GM12878 (cell line): ENCODE data around the gene NRXN3. TPM values are rescaled to one million over a fixed set of nuclear protein-coding genes. Genes with fewer than 3 reads are reported as not detected.

Source experiments
- ATAC-seq: fragments of 200-7000 bp; cut with Tn5 transposase; 3 replicates; pipeline ENCODE4 v1.9.1; 2020; ENCODE audit warnings: mild to moderate bottlenecking, moderate library complexity
- BruUV-seq: library from RNA; stranded (reverse); fragments of 400-500 nt; replicated peaks from 2 replicates; lab custom pipeline; 2021; lab: Mats Ljungman, UMichigan
- CTCF ChIA-PET: fragments of 300-600 bp; sonication (Branson Sonifier 250); formaldehyde crosslinking; extraction: SDS; loops from one replicate; lab custom pipeline; 2021; ENCODE audit warnings: inconsistent platforms; lab: Yijun Ruan, JAX
- POLR2A ChIA-PET: fragments of 350-600 bp; formaldehyde crosslinking; extraction: SDS; loops from one replicate; lab custom pipeline; 2021; ENCODE audit warnings: inconsistent platforms; lab: Charles Lee
- RAD21 ChIA-PET: fragments of 300-600 bp; sonication (Branson Sonifier 250); formaldehyde crosslinking; loops from one replicate; lab custom pipeline; 2023; ENCODE audit warnings: antibody characterized with exemption; ENCODE audit not compliant: unreplicated experiment; lab: Charles Lee
- SMC1A ChIA-PET: fragments of 300-600 bp; sonication (Branson Sonifier 250); formaldehyde crosslinking; loops from one replicate; lab custom pipeline; 2023; ENCODE audit not compliant: unreplicated experiment, uncharacterized antibody; lab: Charles Lee
- DNase-seq: peaks from one replicate; pipeline ENCODE4 v3.0.0-alpha.2; 2011; ENCODE audit warnings: low read depth, low spot score
- FAIRE-seq: peaks from 3 replicates; lab custom pipeline; 2011; peaks lifted over from hg19 to GRCh38; lab: Jason Lieb, UNC
- H2AFZ ChIP-seq: 2 replicates; pipeline ENCODE4 v1.6.0; 2011; ENCODE audit warnings: low read depth, low read length, control low read depth; ENCODE audit not compliant: control insufficient read depth
- H3K27ac ChIP-seq: 2 replicates; pipeline ENCODE4 v1.5.1; 2011; ENCODE audit warnings: control low read depth; ENCODE audit not compliant: control insufficient read depth, insufficient read depth
- H3K27me3 ChIP-seq, 2 experiments: replicated peaks in 1 of 2; 2 replicates each; pipeline versions ENCODE4 v1.6.0 to v1.6.1; 2011; ENCODE audit warnings: low read length in 1 of 2; ENCODE audit not compliant: control insufficient read depth in 2 of 2, insufficient read depth in 2 of 2
- H3K36me3 ChIP-seq, 2 experiments: 2 replicates each; pipeline ENCODE4 v1.5.1; 2011; ENCODE audit warnings: low read length in 1 of 2; ENCODE audit not compliant: control insufficient read depth in 2 of 2, insufficient read depth in 2 of 2
- H3K4me1 ChIP-seq: 2 replicates; pipeline ENCODE4 v1.6.1; 2011; ENCODE audit warnings: mild to moderate bottlenecking, low read length, moderate library complexity, mixed read lengths; ENCODE audit not compliant: control insufficient read depth, insufficient read depth
- H3K4me2 ChIP-seq: 2 replicates; pipeline ENCODE4 v1.6.0; 2011; ENCODE audit warnings: control low read depth; ENCODE audit not compliant: control insufficient read depth, insufficient read depth
- H3K4me3 ChIP-seq: fragments of 200-600 bp; sonication (generic); 2 replicates; pipeline ENCODE4 v1.5.1; 2016
- H3K79me2 ChIP-seq: 2 replicates; pipeline ENCODE4 v1.6.0; 2011; ENCODE audit warnings: low read length; ENCODE audit not compliant: control insufficient read depth, insufficient read depth
- H3K9ac ChIP-seq: 2 replicates; pipeline ENCODE4 v1.8.0; 2011; ENCODE audit warnings: low read length, control low read depth, mixed read lengths; ENCODE audit not compliant: control insufficient read depth, insufficient read depth
- H3K9me3 ChIP-seq: replicated peaks from 3 replicates; pipeline ENCODE4 v1.5.1; 2011; ENCODE audit warnings: mild to moderate bottlenecking, low read length; ENCODE audit not compliant: control insufficient read depth, insufficient read depth
- H4K20me1 ChIP-seq: 2 replicates; pipeline ENCODE4 v1.6.0; 2011; ENCODE audit not compliant: control insufficient read depth, insufficient read depth
- BRCA1 ChIP-seq: IDR thresholded peaks from 2 replicates; pipeline ENCODE4 v1.6.1; 2011; ENCODE audit warnings: low read depth, low read length, improper control_type of control experiment
- FOXK2 ChIP-seq: fragments of 450-650 bp; IDR thresholded peaks from 2 replicates; pipeline ENCODE4 v1.6.1; 2017; ENCODE audit warnings: mild to moderate bottlenecking, moderate library complexity
- FOXM1 ChIP-seq: IDR thresholded peaks from 2 replicates; pipeline ENCODE4 v1.6.1; 2012; ENCODE audit warnings: low read depth, mild to moderate bottlenecking, inconsistent platforms, low read length, moderate library complexity
- HDAC6 ChIP-seq: fragments of 200-600 bp; sonication (generic); IDR thresholded peaks from one replicate; pipeline ENCODE4 v1.8.0; 2017; ENCODE audit warnings: antibody characterized with exemption; ENCODE audit not compliant: unreplicated experiment
- IKZF2 ChIP-seq, 2 experiments: fragments of 450-650 bp; IDR thresholded peaks; 2 replicates each; pipeline ENCODE4 v1.6.1; 2017; ENCODE audit warnings: mild to moderate bottlenecking in 2 of 2, moderate library complexity in 2 of 2
- MTA3 ChIP-seq: IDR thresholded peaks from 2 replicates; pipeline ENCODE4 v1.6.1; 2012; ENCODE audit warnings: low read length, inconsistent platforms, borderline replicate concordance
- NRF1 ChIP-seq: conservative IDR thresholded peaks from 2 replicates; pipeline ENCODE4 v1.6.1; 2011; ENCODE audit warnings: mild to moderate bottlenecking, low read depth, low read length, improper control_type of control experiment
- RAD51 ChIP-seq: fragments of 450-650 bp; IDR thresholded peaks from 2 replicates; pipeline ENCODE4 v1.6.1; 2016; ENCODE audit warnings: moderate library complexity, mild to moderate bottlenecking, inconsistent platforms
- SIN3A ChIP-seq: IDR thresholded peaks from 2 replicates; pipeline ENCODE4 v1.6.1; 2012; ENCODE audit warnings: low read depth, low read length, improper control_type of control experiment
- SP1 ChIP-seq: IDR thresholded peaks from one replicate; pipeline ENCODE4 v1.6.1; 2011; ENCODE audit warnings: low read depth, low read length
- SRF ChIP-seq, 2 experiments: IDR thresholded peaks; 2 replicates each; pipeline ENCODE4 v1.6.1; 2011; ENCODE audit warnings: low read depth in 2 of 2, low read length in 2 of 2, mild to moderate bottlenecking in 1 of 2, moderate library complexity in 1 of 2
- SUZ12 ChIP-seq: fragments of 200-600 bp; sonication (generic); IDR thresholded peaks from one replicate; pipeline ENCODE4 v1.6.1; 2018; ENCODE audit warnings: antibody characterized with exemption, mild to moderate bottlenecking; ENCODE audit not compliant: unreplicated experiment
- WRNIP1 ChIP-seq: IDR thresholded peaks from 2 replicates; pipeline ENCODE4 v1.6.1; 2011; ENCODE audit warnings: low read depth, low read length, improper control_type of control experiment, borderline replicate concordance
- ZNF217 ChIP-seq: fragments of 450-650 bp; IDR thresholded peaks from 2 replicates; pipeline ENCODE4 v1.6.1; 2017; ENCODE audit warnings: antibody characterized with exemption, mild to moderate bottlenecking
- ZNF24 ChIP-seq: fragments of 450-650 bp; IDR thresholded peaks from 2 replicates; pipeline ENCODE4 v1.6.1; 2017; ENCODE audit warnings: antibody characterized with exemption, mild to moderate bottlenecking
- ZZZ3 ChIP-seq: IDR thresholded peaks from 2 replicates; pipeline ENCODE4 v1.6.1; 2011; ENCODE audit warnings: low read depth; ENCODE audit not compliant: control insufficient read depth, insufficient read length
- WGBS: methylation state at CpG from one replicate; pipeline ENCODE4 v1.1.6; 2016; ENCODE audit warnings: low lambda C conversion rate; ENCODE audit not compliant: insufficient replicate concordance, insufficient coverage; ENCODE audit errors: missing lambda C conversion rate; 5-methylcytosine and 5-hydroxymethylcytosine counted together
- in situ Hi-C: fragments of 300-500 bp; cut with MboI; formaldehyde crosslinking; loops from 9 replicates; pipeline ENCODE4 v1.14.3; 2018; ENCODE audit warnings: mixed read lengths
- intact Hi-C: fragments of 100-400 bp; cut with micrococcal nuclease; formaldehyde crosslinking; loops from one replicate; pipeline ENCODE4 v1.14.2; 2022; ENCODE audit not compliant: unreplicated experiment
- polyA plus RNA-seq, 11 experiments: library from polyadenylated mRNA; depleted of rRNA in 4 of 11; unstranded in 6 of 11; stranded (reverse) in 5 of 11; fragments of >200 nt; fragmentation: Nextera tagmentation in 4 of 11; fragmentation: Illumina TruSeq in 1 of 11; extraction: Ambion mirVana in 4 of 11; extraction: Trizol in 1 of 11; gene quantifications; 1 replicate in 1 of 11; 2 replicates in 10 of 11; pipeline versions ENCODE4 v1.2.1 to v1.2.3, GENCODE V29; 2011 to 2016; ENCODE audit warnings: inconsistent platforms in 2 of 11, missing spikeins in 2 of 11, low read depth in 1 of 11
- total RNA-seq, 4 experiments: library from RNA; depleted of rRNA in 3 of 4; stranded (reverse); fragments of >200 nt in 3 of 4; fragmentation: Illumina TruSeq in 1 of 4; extraction: Trizol in 1 of 4; gene quantifications; 2 replicates each; pipeline versions ENCODE4 v1.2.1 to v1.2.3, GENCODE V29; 2013 to 2021
- TF ChIP-seq, protein P1 (sequence below): fragments of 450-650 bp; IDR thresholded peaks from 2 replicates; pipeline ENCODE4 v1.6.1; 2014; ENCODE audit warnings: mild to moderate bottlenecking
- TF ChIP-seq, protein P2 (sequence below): fragments of 450-650 bp; formaldehyde crosslinking; IDR thresholded peaks from 2 replicates; pipeline ENCODE4 v1.4.0; 2020; ENCODE audit warnings: mild to moderate bottlenecking, moderate library complexity

Gene NRXN3
- total and polyA plus RNA-seq, 10 of the 15 experiments (the other 5 are each of a cell fraction or from before 2014, with no cell fraction given), result 0.52 to 3.3 (median 1.4) TPM

DNA sequence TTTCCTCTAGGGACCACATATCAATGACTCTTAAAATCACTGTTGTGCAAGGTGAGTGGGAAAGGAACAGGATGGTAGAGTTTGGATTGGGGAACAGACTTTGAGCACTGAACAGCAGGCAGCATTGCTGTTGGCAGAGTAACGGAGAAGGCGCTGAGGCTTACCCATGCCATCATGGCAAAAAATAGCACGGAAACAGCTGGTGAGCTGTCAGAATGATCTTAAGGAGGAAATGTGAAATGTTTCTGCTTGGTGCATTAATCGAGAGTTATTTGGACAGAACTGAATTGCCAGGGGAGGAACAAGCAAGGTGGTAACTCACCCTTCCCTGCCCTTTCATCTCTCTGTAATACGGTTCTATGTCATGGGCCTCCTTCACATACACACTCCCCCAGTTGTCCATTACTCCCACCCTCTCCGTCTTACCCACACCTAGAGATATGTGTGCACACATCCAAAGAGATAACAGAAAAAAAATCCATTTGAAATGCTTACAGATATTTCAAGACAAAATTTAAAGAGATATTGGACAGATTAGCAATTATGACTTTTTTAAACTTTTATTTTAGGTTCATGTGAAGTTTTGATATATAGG lies 1468.6 kb downstream of the NRXN3 start:
- in situ Hi-C loops, result no loop called here
- intact Hi-C loops, result loop anchor here (1.0 kb wide), 1 partner anchor 11 kb away; no protein-coding TSS in a partner anchor

More for the DNA sequence above, 1468.6 kb downstream of the NRXN3 start:
- H3K4me3 ChIP-seq, result no peak overlapping the region
- DNase-seq (no peak), ATAC-seq (no peak)
- H3K36me3 ChIP-seq, result no peaks in the 10 kb centered on the region
- H3K27ac ChIP-seq, result no peak overlapping the region
- H3K9ac ChIP-seq, result no peak overlapping the region
- H3K4me1 ChIP-seq, result no peaks in the 10 kb centered on the region
- BruUV-seq, result no TSS peak
- H3K9me3 ChIP-seq, result no peaks in the 10 kb centered on the region; the same call in 2 of the 3 replicates
- TF ChIP-seq SIN3A (no peak), SRF (IDR thresholded peaks at IDR 0.05; ENCODE audit: low read depth in 2 of 2, low read length in 2 of 2) (no peak), ZNF217 (no peak), ZZZ3 (no peak), SP1 (no peak), RAD51 (no peak), ZNF24 (no peak), FOXK2 (no peak), BRCA1 (no peak), MTA3 (no peak), FOXM1 (no peak), SUZ12 (no peak), WRNIP1 (no peak), IKZF2 (IDR thresholded peaks at IDR 0.05) (no peak), HDAC6 (no peak), NRF1 (no peak)
- TF ChIP-seq, protein P1, sequence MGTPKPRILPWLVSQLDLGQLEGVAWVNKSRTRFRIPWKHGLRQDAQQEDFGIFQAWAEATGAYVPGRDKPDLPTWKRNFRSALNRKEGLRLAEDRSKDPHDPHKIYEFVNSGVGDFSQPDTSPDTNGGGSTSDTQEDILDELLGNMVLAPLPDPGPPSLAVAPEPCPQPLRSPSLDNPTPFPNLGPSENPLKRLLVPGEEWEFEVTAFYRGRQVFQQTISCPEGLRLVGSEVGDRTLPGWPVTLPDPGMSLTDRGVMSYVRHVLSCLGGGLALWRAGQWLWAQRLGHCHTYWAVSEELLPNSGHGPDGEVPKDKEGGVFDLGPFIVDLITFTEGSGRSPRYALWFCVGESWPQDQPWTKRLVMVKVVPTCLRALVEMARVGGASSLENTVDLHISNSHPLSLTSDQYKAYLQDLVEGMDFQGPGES, result no peak
- TF ChIP-seq, protein P2, sequence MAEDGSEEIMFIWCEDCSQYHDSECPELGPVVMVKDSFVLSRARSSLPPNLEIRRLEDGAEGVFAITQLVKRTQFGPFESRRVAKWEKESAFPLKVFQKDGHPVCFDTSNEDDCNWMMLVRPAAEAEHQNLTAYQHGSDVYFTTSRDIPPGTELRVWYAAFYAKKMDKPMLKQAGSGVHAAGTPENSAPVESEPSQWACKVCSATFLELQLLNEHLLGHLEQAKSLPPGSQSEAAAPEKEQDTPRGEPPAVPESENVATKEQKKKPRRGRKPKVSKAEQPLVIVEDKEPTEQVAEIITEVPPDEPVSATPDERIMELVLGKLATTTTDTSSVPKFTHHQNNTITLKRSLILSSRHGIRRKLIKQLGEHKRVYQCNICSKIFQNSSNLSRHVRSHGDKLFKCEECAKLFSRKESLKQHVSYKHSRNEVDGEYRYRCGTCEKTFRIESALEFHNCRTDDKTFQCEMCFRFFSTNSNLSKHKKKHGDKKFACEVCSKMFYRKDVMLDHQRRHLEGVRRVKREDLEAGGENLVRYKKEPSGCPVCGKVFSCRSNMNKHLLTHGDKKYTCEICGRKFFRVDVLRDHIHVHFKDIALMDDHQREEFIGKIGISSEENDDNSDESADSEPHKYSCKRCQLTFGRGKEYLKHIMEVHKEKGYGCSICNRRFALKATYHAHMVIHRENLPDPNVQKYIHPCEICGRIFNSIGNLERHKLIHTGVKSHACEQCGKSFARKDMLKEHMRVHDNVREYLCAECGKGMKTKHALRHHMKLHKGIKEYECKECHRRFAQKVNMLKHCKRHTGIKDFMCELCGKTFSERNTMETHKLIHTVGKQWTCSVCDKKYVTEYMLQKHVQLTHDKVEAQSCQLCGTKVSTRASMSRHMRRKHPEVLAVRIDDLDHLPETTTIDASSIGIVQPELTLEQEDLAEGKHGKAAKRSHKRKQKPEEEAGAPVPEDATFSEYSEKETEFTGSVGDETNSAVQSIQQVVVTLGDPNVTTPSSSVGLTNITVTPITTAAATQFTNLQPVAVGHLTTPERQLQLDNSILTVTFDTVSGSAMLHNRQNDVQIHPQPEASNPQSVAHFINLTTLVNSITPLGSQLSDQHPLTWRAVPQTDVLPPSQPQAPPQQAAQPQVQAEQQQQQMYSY (CRISPR knock-in tag), result no peak
- TF ChIP-seq, all 136 proteins: peak for 0
- ChIA-PET RAD21 (no interaction called here), SMC1A (no interaction called here), POLR2A (no interaction called here), CTCF (no interaction called here)
- Histone ChIP-seq H3K79me2 (no peaks in the 10 kb centered on the region), H2AFZ (no peak overlapping the region), H4K20me1 (no peaks in the 10 kb centered on the region), H3K4me2 (no peak overlapping the region), H3K27me3 (no peaks in the 10 kb centered on the region)
- WGBS, result 20% methylated on average over 6 of the region's 6 CpGs
- FAIRE-seq, result no peak
